Activated CD4-positive, alpha-beta T cell treated with anti-CD3 and anti-CD28 coated beads for 36 hours (primary cell): Measurements from ENCODE around the gene IRF8. TPM values are rescaled to one million over a fixed set of nuclear protein-coding genes. Genes with fewer than 3 reads are reported as not detected.

Experiments used
- ATAC-seq: fragments of 200-7000 bp; cut with Tn5 transposase; one replicate; pipeline ENCODE4 v1.10.0; 2021; ENCODE audit warnings: mild to moderate bottlenecking, moderate library complexity
- CTCF ChIA-PET: fragments of 350-600 bp; sonication (Branson Sonifier 250); formaldehyde crosslinking; loops from one replicate; lab custom pipeline; 2021; ENCODE audit warnings: antibody characterized with exemption; lab: Charles Lee
- POLR2A ChIA-PET: fragments of 350-600 bp; sonication (Branson Sonifier 250); formaldehyde crosslinking; loops from one replicate; lab custom pipeline; 2021; ENCODE audit warnings: antibody characterized with exemption, inconsistent platforms; lab: Charles Lee
- DNase-seq: peaks from one replicate; pipeline ENCODE4 v3.0.0-alpha.2; 2020
- H3K27ac Mint-ChIP-seq: one replicate; pipeline ENCODE4 v1.8.0; 2021; ENCODE audit warnings: mixed read lengths
- H3K27me3 Mint-ChIP-seq: one replicate; pipeline ENCODE4 v1.8.0; 2021; ENCODE audit warnings: mixed read lengths
- H3K36me3 Mint-ChIP-seq: one replicate; pipeline ENCODE4 v1.8.0; 2021; ENCODE audit warnings: low read depth, mixed read lengths
- H3K4me1 Mint-ChIP-seq: one replicate; pipeline ENCODE4 v1.8.0; 2021; ENCODE audit warnings: mixed read lengths
- H3K4me3 Mint-ChIP-seq: one replicate; pipeline ENCODE4 v1.8.0; 2021; ENCODE audit warnings: mild to moderate bottlenecking, moderate library complexity, mixed read lengths
- H3K9me3 Mint-ChIP-seq: one replicate; pipeline ENCODE4 v1.8.0; 2021; ENCODE audit warnings: low read depth, mixed read lengths
- intact Hi-C, 2 experiments: fragments of 100-400 bp; cut with DNase I in 1 of 2; cut with micrococcal nuclease in 1 of 2; formaldehyde crosslinking; loops; one replicate each; pipeline versions ENCODE4 v1.14.2 to v1.15.1; 2022 to 2024; cut with DNase I, micrococcal nuclease
- total RNA-seq, 2 experiments: library from RNA; stranded (reverse); gene quantifications; one replicate each; pipeline ENCODE4 v1.2.3, GENCODE V29; 2021

Gene IRF8
- total RNA-seq, 2 experiments from 2014 or later = 227 to 250 TPM

GRCh38 chr16:85961988-85962915 lies 63.3 kb downstream of the IRF8 start:
- H3K27ac Mint-ChIP-seq = no peak overlapping the region
- DNase-seq = no peak
- CTCF ChIA-PET = interaction anchor here (0.8 to 2.5 kb wide), 4 partner anchors 8 to 141 kb away, joined by 3 to 7 read pairs (median 3); no protein-coding TSS in a partner anchor

GRCh38 chr16:85963753-85964285 lies 64.9 kb downstream of the IRF8 start:
- DNase-seq (no peak), ATAC-seq (no peak)
- CTCF ChIA-PET = interaction anchor here (2.5 kb wide), 1 partner anchor 142 kb away, joined by 7 read pairs; no protein-coding TSS in a partner anchor
- POLR2A ChIA-PET = no interaction called here
- H3K36me3 Mint-ChIP-seq = no peaks in the 10 kb centered on the region
- no peaks in the 10 kb centered on the region for H3K9me3 Mint-ChIP-seq
- H3K27ac Mint-ChIP-seq = no peak overlapping the region
- intact Hi-C loops = no loop called here
- H3K4me1 Mint-ChIP-seq = peaks cover 23% of the 10 kb centered on the region
- H3K27me3 Mint-ChIP-seq = peaks cover 4% of the 10 kb centered on the region
- H3K4me3 Mint-ChIP-seq = no peak overlapping the region

More at GRCh38 chr16:85961988-85962915, 63.3 kb downstream of the IRF8 start:
- Mint-ChIP-seq H3K4me3 (no peak overlapping the region), H3K4me1 (peaks cover 10% of the 10 kb centered on the region), H3K36me3 (no peaks in the 10 kb centered on the region), H3K27me3 (peaks cover 7% of the 10 kb centered on the region), H3K9me3 (no peaks in the 10 kb centered on the region)
- POLR2A ChIA-PET = no interaction called here
- no peak for ATAC-seq
- intact Hi-C loops = no loop called here

- POLR2A ChIA-PET = no interaction called here
Measured at GRCh38 chr16:85965125-85965524, 66.2 kb downstream of the IRF8 start.

GRCh38 chr16:85967111-85967510 lies 68.1 kb downstream of the IRF8 start:
- no peaks in the 10 kb centered on the region for H3K36me3 Mint-ChIP-seq
- H3K27ac Mint-ChIP-seq = no peak overlapping the region
- H3K27me3 Mint-ChIP-seq = no peaks in the 10 kb centered on the region
- no peaks in the 10 kb centered on the region for H3K9me3 Mint-ChIP-seq
- peaks cover 39% of the 10 kb centered on the region for H3K4me1 Mint-ChIP-seq
- ChIA-PET POLR2A (no interaction called here), CTCF (interaction anchor here (0.6 to 1.2 kb wide), 3 partner anchors 11 to 59 kb away, joined by 3 to 4 read pairs (median 3); no protein-coding TSS in a partner anchor)
- no peak for DNase-seq
- ATAC-seq = no peak
- H3K4me3 Mint-ChIP-seq = no peak overlapping the region
- intact Hi-C loops = no loop called here

More at GRCh38 chr16:85965125-85965524, 66.2 kb downstream of the IRF8 start:
- H3K27me3 Mint-ChIP-seq = peaks cover 4% of the 10 kb centered on the region
- H3K9me3 Mint-ChIP-seq = no peaks in the 10 kb centered on the region
- ATAC-seq (no peak), DNase-seq (no peak)
- no peak overlapping the region for H3K27ac Mint-ChIP-seq
- H3K4me1 Mint-ChIP-seq = peaks cover 35% of the 10 kb centered on the region
- intact Hi-C loops = no loop called here
- H3K4me3 Mint-ChIP-seq = no peak overlapping the region
- no peaks in the 10 kb centered on the region for H3K36me3 Mint-ChIP-seq
- CTCF ChIA-PET = interaction anchor here (1.5 kb wide), 1 partner anchor 19 kb away, joined by 3 read pairs; no protein-coding TSS in a partner anchor

- Mint-ChIP-seq H3K27me3 (no peaks in the 10 kb centered on the region), H3K27ac (peak overlapping the region; percentile 26)
- DNase-seq = no peak
Measured at GRCh38 chr16:85968041-85968920, 69.3 kb downstream of the IRF8 start.

GRCh38 chr16:85969159-85969558 lies 70.2 kb downstream of the IRF8 start:
- H3K4me3 Mint-ChIP-seq = no peak overlapping the region

More at GRCh38 chr16:85968041-85968920, 69.3 kb downstream of the IRF8 start:
- no peak for ATAC-seq
- no peaks in the 10 kb centered on the region for H3K9me3 Mint-ChIP-seq
- no peak overlapping the region for H3K4me3 Mint-ChIP-seq
- ChIA-PET POLR2A (interaction anchor here (1.1 kb wide), 1 partner anchor 21 kb away, joined by 6 read pairs; no protein-coding TSS in a partner anchor), CTCF (interaction anchor here (0.8 to 1.7 kb wide), 5 partner anchors 9 to 147 kb away, joined by 3 to 7 read pairs (median 4); no protein-coding TSS in a partner anchor)
- H3K36me3 Mint-ChIP-seq = no peaks in the 10 kb centered on the region
- H3K4me1 Mint-ChIP-seq = peaks cover 39% of the 10 kb centered on the region
- intact Hi-C loops = no loop called here

GRCh38 chr16:85969591-85969990 lies 70.6 kb downstream of the IRF8 start:
- peaks cover 40% of the 10 kb centered on the region for H3K4me1 Mint-ChIP-seq
- intact Hi-C loops = loop anchor here in 1 of 2 experiments (1.0 kb wide), 1 partner anchor 33 kb away; no protein-coding TSS in a partner anchor
- peaks cover 2% of the 10 kb centered on the region for H3K36me3 Mint-ChIP-seq
- POLR2A ChIA-PET = interaction anchor here (0.6 to 1.1 kb wide), 2 partner anchors 22 to 23 kb away, joined by 3 to 6 read pairs; no protein-coding TSS in a partner anchor
- no peak for ATAC-seq
- CTCF ChIA-PET = interaction anchor here (0.6 to 1.7 kb wide), 3 partner anchors 46 to 149 kb away, joined by 3 to 7 read pairs (median 3); no protein-coding TSS in a partner anchor
- H3K4me3 Mint-ChIP-seq = no peak overlapping the region
- H3K27me3 Mint-ChIP-seq = no peaks in the 10 kb centered on the region
- H3K9me3 Mint-ChIP-seq = no peaks in the 10 kb centered on the region
- H3K27ac Mint-ChIP-seq = peak overlapping the region; percentile 26
- no peak for DNase-seq

More at GRCh38 chr16:85969159-85969558, 70.2 kb downstream of the IRF8 start:
- ChIA-PET CTCF (interaction anchor here (0.8 to 1.7 kb wide), 4 partner anchors 20 to 148 kb away, joined by 3 to 7 read pairs (median 4); no protein-coding TSS in a partner anchor), POLR2A (interaction anchor here (1.1 kb wide), 1 partner anchor 22 kb away, joined by 6 read pairs; no protein-coding TSS in a partner anchor)
- Mint-ChIP-seq H3K27me3 (no peaks in the 10 kb centered on the region), H3K9me3 (no peaks in the 10 kb centered on the region), H3K27ac (peak overlapping the region; percentile 26), H3K36me3 (peaks cover 2% of the 10 kb centered on the region), H3K4me1 (peaks cover 39% of the 10 kb centered on the region)
- ATAC-seq = peak; percentile 78
- intact Hi-C loops = loop anchor here in 1 of 2 experiments (1.0 kb wide), 1 partner anchor 33 kb away; no protein-coding TSS in a partner anchor
- peak; percentile 35 for DNase-seq

- Mint-ChIP-seq H3K4me3 (no peak overlapping the region), H3K9me3 (no peaks in the 10 kb centered on the region), H3K36me3 (peaks cover 2% of the 10 kb centered on the region), H3K4me1 (peaks cover 46% of the 10 kb centered on the region), H3K27me3 (no peaks in the 10 kb centered on the region), H3K27ac (peak overlapping the region; percentile 26)
- intact Hi-C loops = no loop called here
- ATAC-seq (no peak), DNase-seq (no peak)
- CTCF ChIA-PET = interaction anchor here (0.6 to 1.7 kb wide), 3 partner anchors 7 to 149 kb away, joined by 3 to 7 read pairs (median 3); no protein-coding TSS in a partner anchor
- POLR2A ChIA-PET = interaction anchor here (0.6 kb wide), 1 partner anchor 22 kb away, joined by 3 read pairs; no protein-coding TSS in a partner anchor
Measured at GRCh38 chr16:85970016-85970733, 71.2 kb downstream of the IRF8 start.

GRCh38 chr16:85970738-85971137 lies 71.8 kb downstream of the IRF8 start:
- ChIA-PET POLR2A (no interaction called here), CTCF (interaction anchor here (0.6 to 1.0 kb wide), 2 partner anchors 8 to 15 kb away, joined by 3 read pairs; no protein-coding TSS in a partner anchor)
- DNase-seq (no peak), ATAC-seq (no peak)
- intact Hi-C loops = no loop called here
- Mint-ChIP-seq H3K9me3 (no peaks in the 10 kb centered on the region), H3K36me3 (peaks cover 2% of the 10 kb centered on the region), H3K4me1 (peaks cover 51% of the 10 kb centered on the region), H3K27me3 (no peaks in the 10 kb centered on the region), H3K27ac (no peak overlapping the region), H3K4me3 (no peak overlapping the region)
